Endothelial cell of umbilical vein (primary cell): ENCODE measurements around the gene HCFC1. TPM values are rescaled to one million over a fixed set of nuclear protein-coding genes. Genes with fewer than 3 reads are reported as not detected.

Experiments
- BruUV-seq: library from RNA; stranded (reverse); fragments of 400-500 nt; replicated peaks from 2 replicates; lab custom pipeline; 2021; lab: Mats Ljungman, UMichigan
- CTCF ChIA-PET: fragments of 300-600, 350-600 bp; sonication (Branson Sonifier 250); formaldehyde crosslinking; loops from one replicate; lab custom pipeline; 2021; ENCODE audit warnings: antibody characterized with exemption, inconsistent platforms; lab: Charles Lee
- POLR2A ChIA-PET: fragments of 300-600, 350-600 bp; sonication (Branson Sonifier 250); formaldehyde crosslinking; loops from one replicate; lab custom pipeline; 2021; ENCODE audit warnings: antibody characterized with exemption, inconsistent platforms; lab: Charles Lee
- DNase-seq: peaks from one replicate; pipeline ENCODE4 v3.0.0-alpha.2; 2011; ENCODE audit warnings: low read depth, low spot score
- FAIRE-seq: peaks from 2 replicates; lab custom pipeline; 2011; peaks lifted over from hg19 to GRCh38; lab: Jason Lieb, UNC
- H2AFZ ChIP-seq: 2 replicates; pipeline ENCODE4 v1.6.0; 2012; ENCODE audit warnings: low read depth, low read length, control low read depth, inconsistent platforms
- H3K27ac ChIP-seq: 2 replicates; pipeline ENCODE4 v1.5.1; 2011; ENCODE audit warnings: low read depth, mild to moderate bottlenecking, control low read depth, low read length, moderate library complexity; ENCODE audit not compliant: insufficient read depth
- H3K27me3 ChIP-seq, 2 experiments: 2 replicates each; pipeline versions ENCODE4 v1.6.0 to v1.6.1; 2011; ENCODE audit warnings: low read length in 2 of 2, mixed read lengths in 1 of 2; ENCODE audit not compliant: control insufficient read depth in 2 of 2, insufficient read depth in 2 of 2
- H3K36me3 ChIP-seq, 2 experiments: 2 replicates in 1 of 2; 3 replicates in 1 of 2; pipeline ENCODE4 v1.5.1; 2011; ENCODE audit warnings: low read length in 2 of 2, mild to moderate bottlenecking in 1 of 2, moderate library complexity in 1 of 2; ENCODE audit not compliant: control insufficient read depth in 2 of 2, insufficient read depth in 2 of 2; ENCODE audit errors: extremely low read depth in 1 of 2
- H3K4me1 ChIP-seq: 3 replicates; pipeline ENCODE4 v1.5.1; 2011; ENCODE audit warnings: mild to moderate bottlenecking, low read length; ENCODE audit not compliant: control insufficient read depth, insufficient read depth; ENCODE audit errors: extremely low read depth
- H3K4me2 ChIP-seq: 2 replicates; pipeline ENCODE4 v1.6.1; 2011; ENCODE audit warnings: low read length, control low read depth, mixed read lengths; ENCODE audit not compliant: insufficient read depth
- H3K4me3 ChIP-seq, 3 experiments: fragments of 200-600 bp in 1 of 3; sonication (generic), shearing (Covaris generic) in 1 of 3; replicated peaks in 1 of 3; 2 replicates each; pipeline ENCODE4 v1.5.1; 2011 to 2016; ENCODE audit warnings: control low read depth in 3 of 3, low read length in 3 of 3, mild to moderate bottlenecking in 2 of 3, inconsistent platforms in 1 of 3, low read depth in 1 of 3, moderate library complexity in 1 of 3; ENCODE audit not compliant: insufficient read depth in 1 of 3
- H3K79me2 ChIP-seq: 2 replicates; pipeline ENCODE4 v1.6.0; 2012; ENCODE audit warnings: low read length, inconsistent platforms; ENCODE audit not compliant: control insufficient read depth, insufficient read depth
- H3K9ac ChIP-seq: replicated peaks from 2 replicates; pipeline ENCODE3; 2011; ENCODE audit warnings: low read length, control low read depth; ENCODE audit not compliant: insufficient read depth; ENCODE audit errors: extremely low read depth
- H3K9me1 ChIP-seq: replicated peaks from 3 replicates; pipeline ENCODE4 v1.6.0; 2011; ENCODE audit warnings: mild to moderate bottlenecking, low read length; ENCODE audit not compliant: control insufficient read depth, insufficient read depth; ENCODE audit errors: extremely low read depth
- H3K9me3 ChIP-seq: replicated peaks from 2 replicates; pipeline ENCODE4 v1.5.1; 2012; ENCODE audit warnings: low read length, inconsistent platforms; ENCODE audit not compliant: control insufficient read depth, insufficient read depth
- H4K20me1 ChIP-seq: replicated peaks from 2 replicates; pipeline ENCODE3; 2011; ENCODE audit warnings: mild to moderate bottlenecking, low read length; ENCODE audit not compliant: control insufficient read depth, insufficient read depth; ENCODE audit errors: extremely low read depth
- EZH2 ChIP-seq: IDR thresholded peaks from 2 replicates; pipeline ENCODE4 v1.6.1; 2012; ENCODE audit warnings: borderline replicate concordance, low read depth, mild to moderate bottlenecking, moderate library complexity, low read length, inconsistent platforms; ENCODE audit not compliant: severe bottlenecking
- FOS ChIP-seq: IDR thresholded peaks from 2 replicates; pipeline ENCODE4 v1.6.1; 2011; ENCODE audit warnings: mild to moderate bottlenecking, low read length, moderate library complexity, borderline replicate concordance; ENCODE audit not compliant: insufficient read depth
- GATA2 ChIP-seq: IDR thresholded peaks from 2 replicates; pipeline ENCODE4 v1.7.0; 2011; ENCODE audit warnings: low read depth, mild to moderate bottlenecking, moderate library complexity, mixed read lengths, low read length; ENCODE audit not compliant: insufficient read length, insufficient read depth
- JUN ChIP-seq: IDR thresholded peaks from 2 replicates; pipeline ENCODE4 v1.6.1; 2011; ENCODE audit warnings: borderline replicate concordance, low read depth; ENCODE audit not compliant: insufficient read length, insufficient read depth
- MYC ChIP-seq: IDR thresholded peaks from one replicate; pipeline ENCODE4 v1.6.1; 2011; ENCODE audit warnings: mild to moderate bottlenecking, low read depth, low read length
- POLR2A ChIP-seq: IDR thresholded peaks from 2 replicates; pipeline ENCODE4 v1.6.1; 2012; ENCODE audit warnings: low read depth, mild to moderate bottlenecking, control low read depth, low read length
- POLR2AphosphoS5 ChIP-seq: IDR thresholded peaks from 2 replicates; pipeline ENCODE4 v1.6.1; 2012; ENCODE audit warnings: low read depth, mild to moderate bottlenecking, control low read depth, low read length, moderate library complexity; ENCODE audit not compliant: insufficient read depth
- dilution Hi-C: fragments of 300-500 bp; cut with MboI; formaldehyde crosslinking; loops from one replicate; pipeline ENCODE4 v1.15.0; 2019; ENCODE audit warnings: low sequenced_read_pairs; ENCODE audit not compliant: extremely low pct_ligation_motif_present
- intact Hi-C: fragments of 100-400 bp; cut with micrococcal nuclease; formaldehyde crosslinking; loops from one replicate; pipeline ENCODE4 v1.10.0; 2022
- polyA plus RNA-seq, 4 experiments: library from polyadenylated mRNA; depleted of rRNA in 3 of 4; stranded (reverse) in 3 of 4; unstranded in 1 of 4; fragments of >200 nt; gene quantifications; 2 replicates each; pipeline versions ENCODE4 v1.2.1 to v1.2.3, GENCODE V29; 2011 to 2012; ENCODE audit warnings: missing spikeins in 1 of 4
- total RNA-seq: library from RNA; stranded (reverse); gene quantifications from 2 replicates; pipeline ENCODE4 v1.2.3, GENCODE V29; 2021
- TF ChIP-seq, protein P1 (sequence below): IDR thresholded peaks from 2 replicates; pipeline ENCODE4 v1.6.1; 2011; ENCODE audit not compliant: insufficient read depth, insufficient read length
- TF ChIP-seq, protein P2 (sequence below), 2 donors: IDR thresholded peaks; 1 replicate in 1 of 2; 2 replicates in 1 of 2; pipeline ENCODE4 v1.5.1; 2011; ENCODE audit warnings: low read length in 2 of 2, mild to moderate bottlenecking in 2 of 2, moderate library complexity in 2 of 2, control low read depth in 1 of 2, inconsistent platforms in 1 of 2, low read depth in 1 of 2; ENCODE audit not compliant: insufficient read depth in 1 of 2; ENCODE audit errors: extremely low read depth in 1 of 2

Gene HCFC1
- total and polyA plus RNA-seq, 2 donors (not counting 3 experiments of a cell fraction or from before 2014, with no cell fraction given) = 15.9 to 85.9 TPM

DNA sequence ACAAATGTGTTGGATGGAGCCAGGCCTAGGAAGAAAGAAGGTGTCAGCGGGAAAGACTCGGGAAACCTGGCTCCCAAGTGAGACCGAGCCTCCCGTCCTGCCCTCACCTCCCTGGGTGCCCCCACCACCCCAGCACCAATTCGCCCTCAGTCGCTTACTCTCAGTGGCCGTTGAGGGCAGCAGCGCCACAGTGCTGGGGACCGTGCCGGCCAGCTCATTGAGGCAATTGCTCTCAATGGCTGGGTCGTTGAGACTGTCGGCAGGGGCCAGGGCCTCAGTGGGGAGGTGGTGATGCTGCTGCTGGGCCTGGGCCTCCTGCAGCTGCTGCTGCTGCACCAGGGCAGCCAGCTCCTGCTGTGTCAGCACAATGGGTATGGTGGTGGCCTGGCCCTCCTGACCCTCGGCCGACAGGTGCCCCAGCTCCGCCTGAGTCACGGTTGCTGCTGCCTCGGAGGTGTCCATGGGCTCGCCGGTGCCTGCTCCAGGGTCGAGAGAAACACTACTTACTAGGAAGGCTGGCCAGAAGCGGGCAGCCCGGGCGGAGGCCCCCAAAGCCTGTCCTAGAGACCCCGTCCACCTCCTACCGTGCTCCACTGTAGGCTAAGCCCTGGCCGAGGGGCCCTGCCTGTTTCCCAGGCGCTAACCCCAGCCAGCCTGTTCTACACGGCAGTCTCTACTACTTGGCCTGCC lies 19.8 kb downstream of the HCFC1 start:
- intact Hi-C loops (loop anchor here (2.0 kb wide), 1 partner anchor 17 kb away; no protein-coding TSS in a partner anchor), dilution Hi-C loops (no loop called here)
- Histone ChIP-seq H3K9me1 (no peaks in the 10 kb centered on the region), H3K4me1 (peaks cover 31% of the 10 kb centered on the region), H2AFZ (no peak overlapping the region), H3K9me3 (no peaks in the 10 kb centered on the region), H3K4me3 (no peak overlapping the region), H3K27ac (no peak overlapping the region), H3K27me3 (no peaks in the 10 kb centered on the region), H4K20me1 (no peaks in the 10 kb centered on the region), H3K4me2 (no peak overlapping the region), H3K36me3 (peaks cover 19 to 46% of the 10 kb centered on the region in 2 experiments), H3K79me2 (peaks cover 9% of the 10 kb centered on the region), H3K9ac (no peak overlapping the region)
- FAIRE-seq (no peak), DNase-seq (no peak)
- ChIA-PET CTCF (interaction anchor here (5.0 to 9.4 kb wide), 2 partner anchors 27 to 187 kb away, joined by 68 to 253 read pairs; partner anchors contain the start of genes ARHGAP4 and PLXNB3), POLR2A (no interaction called here)
- no TSS peak for BruUV-seq
- TF ChIP-seq POLR2A (no peak), POLR2AphosphoS5 (no peak), MYC (no peak)

DNA sequence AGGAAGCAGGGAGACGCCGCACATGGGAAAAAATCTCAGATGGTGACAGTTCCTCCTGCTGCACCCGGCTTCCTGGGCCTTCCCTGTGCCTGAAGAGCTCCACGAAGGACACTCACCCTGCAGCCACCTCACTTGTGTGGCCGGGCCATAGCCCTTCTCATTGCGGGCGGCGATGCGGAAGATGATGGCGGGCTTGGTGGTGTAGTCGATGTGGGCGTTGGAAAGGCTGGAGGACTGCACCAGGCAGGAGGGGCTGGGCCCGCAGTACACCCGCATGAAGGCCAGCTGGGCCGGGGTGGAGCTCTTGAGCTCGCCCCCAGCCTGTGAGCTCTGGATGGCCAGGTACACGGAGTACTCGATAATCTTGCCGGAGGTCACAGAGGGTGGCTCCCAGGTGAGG lies 21.5 kb downstream of the HCFC1 start:
- Histone ChIP-seq H2AFZ (no peak overlapping the region), H3K9me1 (no peaks in the 10 kb centered on the region), H3K4me2 (no peak overlapping the region), H3K9ac (no peak overlapping the region), H4K20me1 (no peaks in the 10 kb centered on the region), H3K36me3 (peaks cover 17 to 31% of the 10 kb centered on the region in 2 experiments), H3K4me3 (no peak overlapping the region), H3K9me3 (no peaks in the 10 kb centered on the region), H3K27ac (no peak overlapping the region), H3K4me1 (peaks cover 31% of the 10 kb centered on the region), H3K27me3 (no peaks in the 10 kb centered on the region), H3K79me2 (peaks cover 9% of the 10 kb centered on the region)
- peak; percentile 63 for FAIRE-seq
- POLR2A ChIA-PET = no interaction called here
- CTCF ChIA-PET = interaction anchor here (5.0 to 9.4 kb wide), 2 partner anchors 25 to 186 kb away, joined by 68 to 253 read pairs; partner anchors contain the start of genes ARHGAP4 and PLXNB3
- no peak for DNase-seq
- no peak for TF ChIP-seq JUN
- TF ChIP-seq POLR2AphosphoS5 = no peak
- TF ChIP-seq GATA2 = no peak
- TF ChIP-seq, protein P1, sequence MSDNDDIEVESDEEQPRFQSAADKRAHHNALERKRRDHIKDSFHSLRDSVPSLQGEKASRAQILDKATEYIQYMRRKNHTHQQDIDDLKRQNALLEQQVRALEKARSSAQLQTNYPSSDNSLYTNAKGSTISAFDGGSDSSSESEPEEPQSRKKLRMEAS = no peak
- no peak for TF ChIP-seq FOS
- TF ChIP-seq, protein P2, sequence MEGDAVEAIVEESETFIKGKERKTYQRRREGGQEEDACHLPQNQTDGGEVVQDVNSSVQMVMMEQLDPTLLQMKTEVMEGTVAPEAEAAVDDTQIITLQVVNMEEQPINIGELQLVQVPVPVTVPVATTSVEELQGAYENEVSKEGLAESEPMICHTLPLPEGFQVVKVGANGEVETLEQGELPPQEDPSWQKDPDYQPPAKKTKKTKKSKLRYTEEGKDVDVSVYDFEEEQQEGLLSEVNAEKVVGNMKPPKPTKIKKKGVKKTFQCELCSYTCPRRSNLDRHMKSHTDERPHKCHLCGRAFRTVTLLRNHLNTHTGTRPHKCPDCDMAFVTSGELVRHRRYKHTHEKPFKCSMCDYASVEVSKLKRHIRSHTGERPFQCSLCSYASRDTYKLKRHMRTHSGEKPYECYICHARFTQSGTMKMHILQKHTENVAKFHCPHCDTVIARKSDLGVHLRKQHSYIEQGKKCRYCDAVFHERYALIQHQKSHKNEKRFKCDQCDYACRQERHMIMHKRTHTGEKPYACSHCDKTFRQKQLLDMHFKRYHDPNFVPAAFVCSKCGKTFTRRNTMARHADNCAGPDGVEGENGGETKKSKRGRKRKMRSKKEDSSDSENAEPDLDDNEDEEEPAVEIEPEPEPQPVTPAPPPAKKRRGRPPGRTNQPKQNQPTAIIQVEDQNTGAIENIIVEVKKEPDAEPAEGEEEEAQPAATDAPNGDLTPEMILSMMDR (IDR thresholded peaks at IDR 0.05; ENCODE audit: extremely low read depth in 1 of 2, insufficient read depth in 1 of 2, low read depth in 1 of 2, low read length in 2 of 2) = no peak
- TF ChIP-seq MYC = no peak
- TF ChIP-seq EZH2 = no peak
- TF ChIP-seq POLR2A = no peak
- intact Hi-C loops (no loop called here), dilution Hi-C loops (no loop called here)
- BruUV-seq = no TSS peak
